BLaER1 treated with 17β-estradiol and CSF1 and Interleukin-3, amounts not matched to agents 10 nM and 100 nM (cell line): ENCODE results near the gene KRTAP4-9.
"Not testable (repeated sequence)": the region's sequence is repeated elsewhere in the genome, so short reads cannot be mapped to it uniquely, and the experiment has no call there.

ENCODE experiments used
- H3K27ac ChIP-seq, 11 experiments: shearing (Covaris generic); formaldehyde crosslinking; 2 replicates each; pipeline ENCODE4 v1.8.1; 2022
- H3K27me3 ChIP-seq, 11 experiments: shearing (Covaris generic); formaldehyde crosslinking; 2 replicates each; pipeline ENCODE4 v1.8.1; 2022
- H3K36me3 ChIP-seq, 11 experiments: shearing (Covaris generic); formaldehyde crosslinking; 2 replicates each; pipeline ENCODE4 v1.8.1; 2022
- H3K4me1 ChIP-seq, 10 experiments: shearing (Covaris generic); formaldehyde crosslinking; 2 replicates each; pipeline ENCODE4 v1.8.1; 2022
- H3K4me2 ChIP-seq, 11 experiments: shearing (Covaris generic); formaldehyde crosslinking; 2 replicates each; pipeline ENCODE4 v1.8.1; 2022
- H3K4me3 ChIP-seq, 10 experiments: shearing (Covaris generic); formaldehyde crosslinking; 2 replicates each; pipeline ENCODE4 v1.8.1; 2022
- H3K9ac ChIP-seq, 11 experiments: shearing (Covaris generic); formaldehyde crosslinking; 2 replicates each; pipeline ENCODE4 v1.8.1; 2022
- H3K9me3 ChIP-seq, 11 experiments: shearing (Covaris generic); formaldehyde crosslinking; replicated peaks in 1 of 11; 2 replicates each; pipeline ENCODE4 v1.8.1; 2022
- H4K20me1 ChIP-seq, 11 experiments: shearing (Covaris generic); formaldehyde crosslinking; 2 replicates each; pipeline ENCODE4 v1.8.1; 2022
- Cebpa-rat ChIP-seq, 11 experiments: shearing (Covaris generic); IDR thresholded peaks; 2 replicates each; pipeline ENCODE4 v1.8.1; 2022

KRTAP4-9 gene

GRCh38 chr17:41144846-41145245 is 39.7 kb downstream of the KRTAP4-9 start:
- no peaks in the 10 kb centered on the region for H4K20me1 ChIP-seq
- H3K4me3 ChIP-seq, result no peak overlapping the region
- H3K9me3 ChIP-seq, result peaks cover 44 to 53% (median 47%) of the 10 kb centered on the region in 11 experiments
- peaks cover 0 to 5% (median 0%) of the 10 kb centered on the region in 10 experiments; a peak in 2 of 20 replicates for H3K4me1 ChIP-seq
- no peak overlapping the region for H3K4me2 ChIP-seq
- no peak for TF ChIP-seq Cebpa-rat (IDR thresholded peaks at IDR 0.05)
- no peak overlapping the region for H3K27ac ChIP-seq
- no peak overlapping the region for H3K9ac ChIP-seq
- no peaks in the 10 kb centered on the region for H3K27me3 ChIP-seq
- H3K36me3 ChIP-seq, result peaks cover 0 to 3% (median 0%) of the 10 kb centered on the region in 11 experiments; a peak in 1 of 22 replicates

GRCh38 chr17:41145261-41145660 is 40.1 kb downstream of the KRTAP4-9 start:
- Histone ChIP-seq H3K27ac (no peak overlapping the region), H3K4me2 (no peak overlapping the region), H3K36me3 (peaks cover 0 to 3% (median 0%) of the 10 kb centered on the region in 11 experiments; a peak in 1 of 22 replicates), H4K20me1 (no peaks in the 10 kb centered on the region), H3K4me1 (peaks cover 0 to 5% (median 0%) of the 10 kb centered on the region in 10 experiments; a peak in 2 of 20 replicates), H3K4me3 (no peak overlapping the region), H3K27me3 (no peaks in the 10 kb centered on the region), H3K9me3 (peaks cover 40 to 49% (median 43%) of the 10 kb centered on the region in 11 experiments), H3K9ac (no peak overlapping the region)
- no peak for TF ChIP-seq Cebpa-rat (IDR thresholded peaks at IDR 0.05)

GRCh38 chr17:41147531-41148204 is 42.5 kb downstream of the KRTAP4-9 start:
- no peak for TF ChIP-seq Cebpa-rat (IDR thresholded peaks at IDR 0.05)
- peaks cover 18 to 25% (median 19%) of the 10 kb centered on the region in 11 experiments for H3K9me3 ChIP-seq
- no peaks in the 10 kb centered on the region for H3K27me3 ChIP-seq
- H3K9ac ChIP-seq, result no peak overlapping the region
- H3K4me2 ChIP-seq, result no peak overlapping the region
- H3K4me1 ChIP-seq, result no peaks in the 10 kb centered on the region
- H3K36me3 ChIP-seq, result peaks cover 0 to 3% (median 0%) of the 10 kb centered on the region in 11 experiments; a peak in 1 of 22 replicates
- H4K20me1 ChIP-seq, result no peaks in the 10 kb centered on the region
- H3K4me3 ChIP-seq, result no peak overlapping the region
- H3K27ac ChIP-seq, result no peak overlapping the region

GRCh38 chr17:41148971-41149651 is 43.9 kb downstream of the KRTAP4-9 start:
- H3K4me3 ChIP-seq, H3K4me1 ChIP-seq, H3K9ac ChIP-seq, H4K20me1 ChIP-seq, H3K27ac ChIP-seq, H3K27me3 ChIP-seq, H3K4me2 ChIP-seq, H3K36me3 ChIP-seq: not testable (repeated sequence)
- peaks cover 4 to 11% (median 5%) of the 10 kb centered on the region in 11 experiments for H3K9me3 ChIP-seq

- H3K27me3 ChIP-seq, result no peaks in the 10 kb centered on the region
- peaks cover 0 to 14% (median 0%) of the 10 kb centered on the region in 10 experiments; a peak in 4 of 20 replicates for H3K4me1 ChIP-seq
- no peaks in the 10 kb centered on the region for H4K20me1 ChIP-seq
- H3K4me2 ChIP-seq, result no peak within 1 kb of the TSS
- H3K4me3 ChIP-seq, result no peak within 1 kb of the TSS
- H3K36me3 ChIP-seq, result no peaks in the 10 kb centered on the region
- TF ChIP-seq Cebpa-rat (IDR thresholded peaks at IDR 0.05), result no peak
- peaks cover 0 to 6% (median 0%) of the 10 kb centered on the region in 11 experiments; a peak in 1 of 22 replicates for H3K9me3 ChIP-seq
- no peak within 1 kb of the TSS for H3K27ac ChIP-seq
- H3K9ac ChIP-seq, result no peak within 1 kb of the TSS
Observed at GRCh38 chr17:41149652-41149985, 44.4 kb downstream of the KRTAP4-9 start, which contains the start of gene KRTAP4-5. TSS of gene KRTAP4-5 (minus strand) at chr17:41149825. CDS start at chr17:41149767, 58 bp downstream.

GRCh38 chr17:41150026-41150425 is 44.8 kb downstream of the KRTAP4-9 start:
- Histone ChIP-seq H3K9ac (no peak overlapping the region), H3K27me3 (no peaks in the 10 kb centered on the region), H4K20me1 (no peaks in the 10 kb centered on the region), H3K4me1 (peaks cover 0 to 14% (median 0%) of the 10 kb centered on the region in 10 experiments; a peak in 4 of 20 replicates), H3K9me3 (0 out of 22 replicates have a peak, but pooled peaks cover 0 to 3% (median 0%) of the 10 kb centered on the region in 11 experiments), H3K4me3 (no peak overlapping the region), H3K4me2 (no peak overlapping the region), H3K27ac (no peak overlapping the region), H3K36me3 (no peaks in the 10 kb centered on the region)
- TF ChIP-seq Cebpa-rat (IDR thresholded peaks at IDR 0.05), result no peak

GRCh38 chr17:41151525-41151924 is 46.3 kb downstream of the KRTAP4-9 start:
- TF ChIP-seq Cebpa-rat (IDR thresholded peaks at IDR 0.05), result no peak
- H3K9ac ChIP-seq, result no peak overlapping the region
- H3K4me1 ChIP-seq, result peaks cover 0 to 14% (median 0%) of the 10 kb centered on the region in 10 experiments; a peak in 4 of 20 replicates
- H3K9me3 ChIP-seq, result no peaks in the 10 kb centered on the region
- H3K4me3 ChIP-seq, result no peak overlapping the region
- no peaks in the 10 kb centered on the region for H4K20me1 ChIP-seq
- H3K27me3 ChIP-seq, result no peaks in the 10 kb centered on the region
- no peak overlapping the region for H3K27ac ChIP-seq
- no peak overlapping the region for H3K4me2 ChIP-seq
- H3K36me3 ChIP-seq, result no peaks in the 10 kb centered on the region

- Histone ChIP-seq H3K27ac (no peak overlapping the region), H3K4me2 (peak overlapping the region in 2 of 11 experiments; percentile 41 to 65; a peak in 4 of 22 replicates), H3K4me3 (no peak overlapping the region), H3K9ac (no peak overlapping the region), H4K20me1 (no peaks in the 10 kb centered on the region), H3K36me3 (no peaks in the 10 kb centered on the region), H3K27me3 (no peaks in the 10 kb centered on the region), H3K4me1 (peaks cover 0 to 14% (median 0%) of the 10 kb centered on the region in 10 experiments; a peak in 4 of 20 replicates), H3K9me3 (no peaks in the 10 kb centered on the region)
- no peak for TF ChIP-seq Cebpa-rat (IDR thresholded peaks at IDR 0.05)
Observed at GRCh38 chr17:41153856-41154255, 48.7 kb downstream of the KRTAP4-9 start.
